CD14-positive monocyte (primary cell): ENCODE measurements around the gene ORC1. TPM values are rescaled to one million over a fixed set of nuclear protein-coding genes. Genes with fewer than 3 reads are reported as not detected.
A peak's percentile ranks its signal among the peaks of the same experiment; 100 is the strongest.

ENCODE experiments used
- DNase-seq, 3 donors: peaks; one replicate each; pipeline ENCODE4 v3.0.0-alpha.2; 2011 to 2022
- H2AFZ ChIP-seq: 2 replicates; pipeline ENCODE4 v1.6.0; 2012; ENCODE audit warnings: mild to moderate bottlenecking, low read depth, low read length, inconsistent platforms; ENCODE audit not compliant: insufficient read depth, poor library complexity, severe bottlenecking
- H3K27ac ChIP-seq, 2 donors: 1 replicate in 1 of 2; 2 replicates in 1 of 2; pipeline ENCODE4 v1.5.1; 2012 to 2013; ENCODE audit warnings: low read length in 2 of 2, control low read depth in 1 of 2, inconsistent platforms in 1 of 2, low read depth in 1 of 2, mild to moderate bottlenecking in 1 of 2
- H3K27me3 ChIP-seq, 2 donors: one replicate each; pipeline versions ENCODE4 v1.6.0 to v1.6.1; 2011 to 2013; ENCODE audit warnings: low read length in 2 of 2; ENCODE audit not compliant: control insufficient read depth in 2 of 2, insufficient read depth in 2 of 2
- H3K36me3 ChIP-seq, 2 donors: replicated peaks in 1 of 2; 1 replicate in 1 of 2; 2 replicates in 1 of 2; pipeline versions ENCODE4 v1.5.1 to v1.6.1; 2012 to 2013; ENCODE audit warnings: low read length in 2 of 2, control low read depth in 1 of 2, inconsistent platforms in 1 of 2, mild to moderate bottlenecking in 1 of 2; ENCODE audit not compliant: insufficient read depth in 2 of 2, control insufficient read depth in 1 of 2
- H3K4me1 ChIP-seq, 2 donors: 1 replicate in 1 of 2; 2 replicates in 1 of 2; pipeline versions ENCODE4 v1.5.1 to v1.6.1; 2012 to 2013; ENCODE audit warnings: low read length in 2 of 2, control low read depth in 1 of 2, inconsistent platforms in 1 of 2, mild to moderate bottlenecking in 1 of 2, moderate library complexity in 1 of 2; ENCODE audit not compliant: insufficient read depth in 2 of 2, control insufficient read depth in 1 of 2
- H3K4me2 ChIP-seq: replicated peaks from 2 replicates; pipeline ENCODE3; 2012; ENCODE audit warnings: low read length, moderate library complexity, mild to moderate bottlenecking; ENCODE audit not compliant: poor library complexity, severe bottlenecking; ENCODE audit errors: extremely low read depth
- H3K4me3 ChIP-seq, 3 experiments: fragments of 200-600 bp in 1 of 3; sonication (generic) in 1 of 3; replicated peaks in 1 of 3; 1 replicate in 2 of 3; 2 replicates in 1 of 3; pipeline ENCODE4 v1.5.1; 2011 to 2013; ENCODE audit warnings: low read length in 3 of 3, mild to moderate bottlenecking in 3 of 3, control low read depth in 2 of 3, low read depth in 2 of 3, inconsistent platforms in 1 of 3, moderate library complexity in 1 of 3
- H3K79me2 ChIP-seq: 2 replicates; pipeline ENCODE4 v1.6.0; 2012; ENCODE audit warnings: mild to moderate bottlenecking, control low read depth, inconsistent platforms, low read length, moderate library complexity; ENCODE audit not compliant: insufficient read depth
- H3K9ac ChIP-seq: 2 replicates; pipeline ENCODE4 v1.6.0; 2017; ENCODE audit warnings: low read length, mild to moderate bottlenecking; ENCODE audit not compliant: insufficient read depth, poor library complexity, severe bottlenecking
- H3K9me3 ChIP-seq, 2 donors: replicated peaks in 1 of 2; 1 replicate in 1 of 2; 2 replicates in 1 of 2; pipeline versions ENCODE4 v1.5.1 to v1.6.1; 2012 to 2013; ENCODE audit warnings: low read length in 2 of 2, control low read depth in 1 of 2; ENCODE audit not compliant: control insufficient read depth in 1 of 2, insufficient read depth in 1 of 2
- H4K20me1 ChIP-seq: 2 replicates; pipeline ENCODE4 v1.6.0; 2012; ENCODE audit warnings: mild to moderate bottlenecking, low read length, control low read depth, moderate library complexity; ENCODE audit not compliant: insufficient read depth
- H3K27ac Mint-ChIP-seq, 7 donors: one replicate each; pipeline ENCODE4 v1.8.0; 2020; ENCODE audit warnings: mild to moderate bottlenecking in 7 of 7, mixed read lengths in 7 of 7, moderate library complexity in 6 of 7, inconsistent platforms in 2 of 7
- H3K27me3 Mint-ChIP-seq, 3 donors: one replicate each; pipeline ENCODE4 v1.8.0; 2021 to 2022; ENCODE audit warnings: low read depth in 3 of 3, mild to moderate bottlenecking in 3 of 3, mixed read lengths in 3 of 3, moderate library complexity in 3 of 3, inconsistent platforms in 1 of 3
- H3K36me3 Mint-ChIP-seq, 2 donors: one replicate each; pipeline ENCODE4 v1.8.0; 2020; ENCODE audit warnings: mixed read lengths in 2 of 2, inconsistent platforms in 1 of 2, mild to moderate bottlenecking in 1 of 2
- H3K4me1 Mint-ChIP-seq: one replicate; pipeline ENCODE4 v1.8.0; 2020; ENCODE audit warnings: mild to moderate bottlenecking, mixed read lengths
- H3K4me3 Mint-ChIP-seq, 2 donors: one replicate each; pipeline ENCODE4 v1.8.0; 2020; ENCODE audit warnings: mild to moderate bottlenecking in 2 of 2, mixed read lengths in 2 of 2, moderate library complexity in 1 of 2
- H3K9me3 Mint-ChIP-seq, 7 donors: one replicate each; pipeline ENCODE4 v1.8.0; 2020 to 2022; ENCODE audit warnings: mixed read lengths in 7 of 7, mild to moderate bottlenecking in 6 of 7, moderate library complexity in 6 of 7, inconsistent platforms in 2 of 7
- CTCF ChIP-seq: fragments of 200-600 bp; IDR thresholded peaks from one replicate; pipeline ENCODE4 v1.8.0; 2022; ENCODE audit warnings: antibody characterized with exemption, mild to moderate bottlenecking
- WGBS: methylation state at CpG from one replicate; pipeline ENCODE4 v1.1.5; 2013; ENCODE audit warnings: missing lambda C conversion rate; ENCODE audit not compliant: insufficient coverage; 5-methylcytosine and 5-hydroxymethylcytosine counted together
- intact Hi-C, 2 donors: fragments of 100-400 bp; cut with micrococcal nuclease; formaldehyde crosslinking; loops; one replicate each; pipeline versions ENCODE4 v1.15.0 to v1.15.1; 2023
- polyA plus RNA-seq, 3 donors: library from polyadenylated mRNA; depleted of rRNA in 1 of 3; unstranded in 2 of 3; stranded (reverse) in 1 of 3; fragments of 300-500 nt in 2 of 3; fragments of >200 nt in 1 of 3; fragmentation: Illumina TruSeq in 2 of 3; gene quantifications; 1 replicate in 2 of 3; 2 replicates in 1 of 3; pipeline ENCODE4 v1.2.3, GENCODE V29; 2012 to 2021

The ORC1 gene
- polyA plus RNA-seq, 3 donors, result 0.12 to 0.27 TPM; not detected in 1

- no peak overlapping the region for H3K4me2 ChIP-seq
- H3K4me3 Mint-ChIP-seq, result no peak overlapping the region
- H3K27me3 Mint-ChIP-seq, result peaks cover 0 to 2% (median 0%) of the 10 kb centered on the region in 3 donors
- WGBS, result 100% methylated on average over 1 of the region's 3 CpGs
- H3K9ac ChIP-seq, result no peak overlapping the region
- H3K36me3 ChIP-seq, result peaks cover 20 to 61% of the 10 kb centered on the region in 2 donors
- peaks cover 39 to 60% of the 10 kb centered on the region in 2 donors for H3K36me3 Mint-ChIP-seq
- intact Hi-C loops, result no loop called here
- H3K27ac Mint-ChIP-seq, result no peak overlapping the region
- DNase-seq, result no peak
- no peak for TF ChIP-seq CTCF
- peaks cover 14% of the 10 kb centered on the region for H3K4me1 Mint-ChIP-seq
- peaks cover 0 to 11% of the 10 kb centered on the region in 2 donors for H3K4me1 ChIP-seq
- H3K27ac ChIP-seq, result no peak overlapping the region
- peaks cover 3% of the 10 kb centered on the region for H3K79me2 ChIP-seq
- H4K20me1 ChIP-seq, result peaks cover 7% of the 10 kb centered on the region
- H3K9me3 Mint-ChIP-seq, result no peaks in the 10 kb centered on the region
- no peak overlapping the region for H2AFZ ChIP-seq
- H3K27me3 ChIP-seq, result no peaks in the 10 kb centered on the region
- no peak overlapping the region for H3K4me3 ChIP-seq
- no peaks in the 10 kb centered on the region for H3K9me3 ChIP-seq
These were observed 22.1 kb upstream of the ORC1 start for GRCh38 chr1:52426371-52426770.

GRCh38 chr1:52424813-52425212 lies 20.6 kb upstream of the ORC1 start:
- peak overlapping the region in 2 of 7 donors; percentile 2 to 5 for H3K27ac Mint-ChIP-seq
- H3K27me3 Mint-ChIP-seq, result no peaks in the 10 kb centered on the region
- Histone ChIP-seq H3K36me3 (peaks cover 19 to 63% of the 10 kb centered on the region in 2 donors), H2AFZ (no peak overlapping the region), H3K27me3 (no peaks in the 10 kb centered on the region), H3K4me2 (no peak overlapping the region), H4K20me1 (peaks cover 7% of the 10 kb centered on the region), H3K4me1 (peaks cover 0 to 11% of the 10 kb centered on the region in 2 donors), H3K9me3 (no peaks in the 10 kb centered on the region), H3K4me3 (no peak overlapping the region), H3K27ac (no peak overlapping the region), H3K9ac (no peak overlapping the region), H3K79me2 (peaks cover 4% of the 10 kb centered on the region)
- peaks cover 14% of the 10 kb centered on the region for H3K4me1 Mint-ChIP-seq
- DNase-seq, result no peak
- no peak overlapping the region for H3K4me3 Mint-ChIP-seq
- intact Hi-C loops, result no loop called here
- no peaks in the 10 kb centered on the region for H3K9me3 Mint-ChIP-seq
- 86% methylated on average over 1 of the region's 1 CpG for WGBS
- H3K36me3 Mint-ChIP-seq, result peaks cover 37 to 53% of the 10 kb centered on the region in 2 donors
- TF ChIP-seq CTCF, result no peak
